ENCODE measurements around the gene FAM53B. TPM values are rescaled to one million over a fixed set of nuclear protein-coding genes. Genes with fewer than 3 reads are reported as not detected.

FAM53B gene
- polyA plus RNA-seq, 1 of the 3 experiments (the other 2 are of a cell fraction), result 5.6 TPM

GRCh38 chr10:124637091-124637700, 107.0 kb downstream of the FAM53B start:
- Histone ChIP-seq H3K36me3 (replicated peaks in 1 of 2; ENCODE audit: control insufficient read depth in 1 of 2, insufficient read depth in 2 of 2, low read length in 1 of 2) (no peaks in the 10 kb centered on the region), H3K79me2 (ENCODE audit: insufficient read depth) (no peaks in the 10 kb centered on the region), H3K4me1 (ENCODE audit: control insufficient read depth in 1 of 2, insufficient read depth in 2 of 2, low read depth in 1 of 2, low read length in 1 of 2) (peaks cover 0 to 21% of the 10 kb centered on the region in 2 experiments; a peak in 1 of 4 replicates), H3K27ac (ENCODE audit: low read depth in 2 of 2, low read length in 1 of 2) (no peak overlapping the region), H4K20me1 (ENCODE audit: insufficient read depth) (no peaks in the 10 kb centered on the region; the same call in 1 of the 2 replicates), H3K4me2 (no peak overlapping the region), H3K9ac (no peak overlapping the region), H3K4me3 (ENCODE audit: low read depth in 2 of 2, low read length in 1 of 2) (no peak overlapping the region), H3K9me3 (no peaks in the 10 kb centered on the region), H3K27me3 (ENCODE audit: insufficient read depth) (no peaks in the 10 kb centered on the region), H2AFZ (ENCODE audit: low read depth) (no peak overlapping the region), H3F3A (replicated peaks; ENCODE audit: insufficient read depth) (no peaks in the 10 kb centered on the region), H3K9me2 (no peaks in the 10 kb centered on the region)
- no peak for DNase-seq
- no peak for TF ChIP-seq YY1 (IDR thresholded peaks at IDR 0.05; ENCODE audit: low read depth)
- no peak for TF ChIP-seq SIN3A (IDR thresholded peaks at IDR 0.05; ENCODE audit: borderline replicate concordance, low read depth, low read length)
- TF ChIP-seq EZH2phosphoT487 (IDR thresholded peaks at IDR 0.05; ENCODE audit: borderline replicate concordance, low read depth), result no peak
- CTCF ChIA-PET, result interaction anchor here (1.0 to 1.8 kb wide), 3 partner anchors 9 to 96 kb away, joined by 3 to 5 read pairs (median 4); no protein-coding TSS in a partner anchor
- POLR2A ChIA-PET, result no interaction called here
- 92% methylated on average over 5 of the region's 14 CpGs for WGBS (ENCODE audit: low lambda C conversion rate)

- no peaks in the 10 kb centered on the region for H3K9me3 ChIP-seq
- no peaks in the 10 kb centered on the region for H3K79me2 ChIP-seq (ENCODE audit: insufficient read depth)
- H3K27ac ChIP-seq (ENCODE audit: low read depth in 2 of 2, low read length in 1 of 2), result no peak overlapping the region
- no peak for DNase-seq
- H3K9ac ChIP-seq, result no peak overlapping the region
- no peaks in the 10 kb centered on the region for H3K36me3 ChIP-seq (replicated peaks in 1 of 2; ENCODE audit: control insufficient read depth in 1 of 2, insufficient read depth in 2 of 2, low read length in 1 of 2)
- no peak overlapping the region for H2AFZ ChIP-seq (ENCODE audit: low read depth)
- no peak overlapping the region for H3K4me2 ChIP-seq
- no peak overlapping the region for H3K4me3 ChIP-seq (ENCODE audit: low read depth in 2 of 2, low read length in 1 of 2)
- H3K27me3 ChIP-seq (ENCODE audit: insufficient read depth), result no peaks in the 10 kb centered on the region
- POLR2A ChIA-PET, result no interaction called here
- H3F3A ChIP-seq (replicated peaks; ENCODE audit: insufficient read depth), result no peaks in the 10 kb centered on the region
- TF ChIP-seq FOSL2 (IDR thresholded peaks at IDR 0.05; ENCODE audit: borderline replicate concordance, low read depth) (no peak), REST (IDR thresholded peaks at IDR 0.05; ENCODE audit: low read depth, low read length) (no peak), ELF1 (IDR thresholded peaks at IDR 0.05) (no peak), EP300 (IDR thresholded peaks at IDR 0.05; ENCODE audit: borderline replicate concordance in 1 of 2, low read depth in 1 of 2, low read length in 1 of 2) (no peak), GATA2 (CRISPR knock-in tag; IDR thresholded peaks at IDR 0.05) (no peak), RAD21 (IDR thresholded peaks at IDR 0.05; ENCODE audit: low read length) (no peak), NFIC (IDR thresholded peaks at IDR 0.05; ENCODE audit: borderline replicate concordance) (no peak), TCF12 (IDR thresholded peaks at IDR 0.05) (no peak), JUND (IDR thresholded peaks at IDR 0.05) (no peak), EZH2phosphoT487 (IDR thresholded peaks at IDR 0.05; ENCODE audit: borderline replicate concordance, low read depth) (no peak)
- TF ChIP-seq, protein P1, sequence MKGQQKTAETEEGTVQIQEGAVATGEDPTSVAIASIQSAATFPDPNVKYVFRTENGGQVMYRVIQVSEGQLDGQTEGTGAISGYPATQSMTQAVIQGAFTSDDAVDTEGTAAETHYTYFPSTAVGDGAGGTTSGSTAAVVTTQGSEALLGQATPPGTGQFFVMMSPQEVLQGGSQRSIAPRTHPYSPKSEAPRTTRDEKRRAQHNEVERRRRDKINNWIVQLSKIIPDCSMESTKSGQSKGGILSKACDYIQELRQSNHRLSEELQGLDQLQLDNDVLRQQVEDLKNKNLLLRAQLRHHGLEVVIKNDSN (IDR thresholded peaks at IDR 0.05; ENCODE audit: borderline replicate concordance, low read depth), result no peak
- TF ChIP-seq, protein P2, sequence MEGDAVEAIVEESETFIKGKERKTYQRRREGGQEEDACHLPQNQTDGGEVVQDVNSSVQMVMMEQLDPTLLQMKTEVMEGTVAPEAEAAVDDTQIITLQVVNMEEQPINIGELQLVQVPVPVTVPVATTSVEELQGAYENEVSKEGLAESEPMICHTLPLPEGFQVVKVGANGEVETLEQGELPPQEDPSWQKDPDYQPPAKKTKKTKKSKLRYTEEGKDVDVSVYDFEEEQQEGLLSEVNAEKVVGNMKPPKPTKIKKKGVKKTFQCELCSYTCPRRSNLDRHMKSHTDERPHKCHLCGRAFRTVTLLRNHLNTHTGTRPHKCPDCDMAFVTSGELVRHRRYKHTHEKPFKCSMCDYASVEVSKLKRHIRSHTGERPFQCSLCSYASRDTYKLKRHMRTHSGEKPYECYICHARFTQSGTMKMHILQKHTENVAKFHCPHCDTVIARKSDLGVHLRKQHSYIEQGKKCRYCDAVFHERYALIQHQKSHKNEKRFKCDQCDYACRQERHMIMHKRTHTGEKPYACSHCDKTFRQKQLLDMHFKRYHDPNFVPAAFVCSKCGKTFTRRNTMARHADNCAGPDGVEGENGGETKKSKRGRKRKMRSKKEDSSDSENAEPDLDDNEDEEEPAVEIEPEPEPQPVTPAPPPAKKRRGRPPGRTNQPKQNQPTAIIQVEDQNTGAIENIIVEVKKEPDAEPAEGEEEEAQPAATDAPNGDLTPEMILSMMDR (IDR thresholded peaks at IDR 0.05), result no peak
- no peaks in the 10 kb centered on the region; the same call in 1 of the 2 replicates for H4K20me1 ChIP-seq (ENCODE audit: insufficient read depth)
- peaks cover 0 to 13% of the 10 kb centered on the region in 2 experiments; a peak in 1 of 4 replicates for H3K4me1 ChIP-seq (ENCODE audit: control insufficient read depth in 1 of 2, insufficient read depth in 2 of 2, low read depth in 1 of 2, low read length in 1 of 2)
- 91% methylated on average over 12 of the region's 19 CpGs for WGBS (ENCODE audit: low lambda C conversion rate)
- CTCF ChIA-PET, result interaction anchor here (1.8 kb wide), 1 partner anchor 10 kb away, joined by 4 read pairs; no protein-coding TSS in a partner anchor
- H3K9me2 ChIP-seq, result no peaks in the 10 kb centered on the region
These were observed 107.7 kb downstream of the FAM53B start for GRCh38 chr10:124636271-124636995.
